NOMO-1 treated with dmso at 0.1 percent for 144 hours (cell line): ENCODE results near the gene ZNF45.
A peak's percentile ranks its signal among the peaks of the same experiment; 100 is the strongest.
"Not testable (repeated sequence)": the region's sequence is repeated elsewhere in the genome, so short reads cannot be mapped to it uniquely, and the experiment has no call there.

Experiments used
- DNase-seq: peaks from one replicate; lab custom pipeline; 2025; ENCODE audit not compliant: unreplicated experiment; lab: John Stamatoyannopoulos, UW

The ZNF45 gene

GRCh38 chr19:43914051-43914450, 21.0 kb downstream of the ZNF45 start:
- no peak for DNase-seq

GRCh38 chr19:43913383-43913782, 21.7 kb downstream of the ZNF45 start:
- no peak for DNase-seq

GRCh38 chr19:43910884-43911283, 24.2 kb downstream of the ZNF45 start:
- DNase-seq: no peak

GRCh38 chr19:43908659-43909058, 26.4 kb downstream of the ZNF45 start:
- no peak for DNase-seq

GRCh38 chr19:43906774-43907173, 28.3 kb downstream of the ZNF45 start:
- no peak for DNase-seq

GRCh38 chr19:43905897-43906296, 29.2 kb downstream of the ZNF45 start:
- DNase-seq: no peak

GRCh38 chr19:43902399-43902798, 32.7 kb downstream of the ZNF45 start:
- no peak for DNase-seq

- peak; percentile 1 for DNase-seq
These were observed 33.4 kb downstream of the ZNF45 start for GRCh38 chr19:43901395-43902390.

GRCh38 chr19:43895727-43896308, 39.3 kb downstream of the ZNF45 start:
- DNase-seq: no peak

GRCh38 chr19:43883864-43884263, 51.2 kb downstream of the ZNF45 start, which contains the start of gene ZNF404:
TSS of gene ZNF404 (minus strand) at chr19:43883964.
- no peak for DNase-seq

GRCh38 chr19:43880483-43880882, 54.6 kb downstream of the ZNF45 start:
- no peak for DNase-seq

GRCh38 chr19:43872547-43873336, 62.3 kb downstream of the ZNF45 start:
- no peak for DNase-seq

- not testable (repeated sequence) for DNase-seq
These were observed 68.2 kb downstream of the ZNF45 start for GRCh38 chr19:43866923-43867322.
